ENCODE measurements around the gene PLD3. TPM values are rescaled to one million over a fixed set of nuclear protein-coding genes. Genes with fewer than 3 reads are reported as not detected.

Gene PLD3
- polyA plus RNA-seq, 1 donor (not counting 4 experiments of a cell fraction or from before 2014, with no cell fraction given), result 102 TPM

- DNase-seq (ENCODE audit: low read depth, low spot score) (no peak), FAIRE-seq (peak; percentile 20)
- H2AFZ ChIP-seq (ENCODE audit: control insufficient read depth, low read length), result no peak overlapping the region
- peaks cover 25% of the 10 kb centered on the region for H3K4me1 ChIP-seq (ENCODE audit: control insufficient read depth, extremely low read depth, insufficient read depth, low read length)
- no peak overlapping the region for H3K27ac ChIP-seq (ENCODE audit: control insufficient read depth, insufficient read depth, low read length)
- TF ChIP-seq CTCF (optimal IDR thresholded peaks at IDR 0.05 in 1 of 3, IDR thresholded peaks at IDR 0.05 in 1 of 3, conservative IDR thresholded peaks at IDR 0.05 in 1 of 3; ENCODE audit: extremely low read depth in 1 of 3, insufficient read depth in 2 of 3, low read length in 3 of 3), result no peak
- TF ChIP-seq EZH2 (IDR thresholded peaks at IDR 0.05; ENCODE audit: low read length), result no peak
- peak overlapping the region; percentile 32 for H3K4me2 ChIP-seq (ENCODE audit: control insufficient read depth, extremely low read depth, insufficient read depth, low read depth, low read length)
- H3K4me3 ChIP-seq (ENCODE audit: control insufficient read depth in 2 of 3, extremely low read depth in 1 of 3, insufficient read depth in 2 of 3, low read depth in 1 of 3, low read length in 3 of 3), result no peak overlapping the region
- H3K79me2 ChIP-seq (ENCODE audit: control insufficient read depth, insufficient read depth, low read length), result no peaks in the 10 kb centered on the region
- H3K9me3 ChIP-seq (ENCODE audit: control insufficient read depth, low read depth, low read length), result no peaks in the 10 kb centered on the region
- no peaks in the 10 kb centered on the region for H3K27me3 ChIP-seq (ENCODE audit: control insufficient read depth, extremely low read depth, insufficient read depth, low read length)
- dilution Hi-C loops (cut with MboI; ENCODE audit: extremely low pct_ligation_motif_present, low sequenced_read_pairs), result no loop called here
- no peaks in the 10 kb centered on the region for H3K9me1 ChIP-seq (ENCODE audit: control insufficient read depth, extremely low read depth, insufficient read depth, low read length)
- H4K20me1 ChIP-seq (ENCODE audit: control insufficient read depth, extremely low read depth, insufficient read depth, low read length), result no peaks in the 10 kb centered on the region
- no peak overlapping the region for H3K9ac ChIP-seq (ENCODE audit: control insufficient read depth, extremely low read depth, insufficient read depth, low read length)
- H3K36me3 ChIP-seq (ENCODE audit: control insufficient read depth in 2 of 2, extremely low read depth in 1 of 2, insufficient read depth in 2 of 2, low read length in 2 of 2), result no peaks in the 10 kb centered on the region
Measured at GRCh38 chr19:40304306-40304705, 44.2 kb upstream of the PLD3 start.

GRCh38 chr19:40305403-40305802 is 43.1 kb upstream of the PLD3 start:
- TF ChIP-seq CTCF (optimal IDR thresholded peaks at IDR 0.05 in 1 of 3, IDR thresholded peaks at IDR 0.05 in 1 of 3, conservative IDR thresholded peaks at IDR 0.05 in 1 of 3; ENCODE audit: extremely low read depth in 1 of 3, insufficient read depth in 2 of 3, low read length in 3 of 3), result peak; percentile 63 to 80 (median 65)
- TF ChIP-seq EZH2 (IDR thresholded peaks at IDR 0.05; ENCODE audit: low read length), result no peak
- Histone ChIP-seq H3K9me1 (ENCODE audit: control insufficient read depth, extremely low read depth, insufficient read depth, low read length) (no peaks in the 10 kb centered on the region), H3K9ac (ENCODE audit: control insufficient read depth, extremely low read depth, insufficient read depth, low read length) (no peak overlapping the region), H3K4me1 (ENCODE audit: control insufficient read depth, extremely low read depth, insufficient read depth, low read length) (peaks cover 25% of the 10 kb centered on the region), H2AFZ (ENCODE audit: control insufficient read depth, low read length) (no peak overlapping the region), H4K20me1 (ENCODE audit: control insufficient read depth, extremely low read depth, insufficient read depth, low read length) (no peaks in the 10 kb centered on the region), H3K4me3 (ENCODE audit: control insufficient read depth in 2 of 3, extremely low read depth in 1 of 3, insufficient read depth in 2 of 3, low read depth in 1 of 3, low read length in 3 of 3) (no peak overlapping the region), H3K79me2 (ENCODE audit: control insufficient read depth, insufficient read depth, low read length) (no peaks in the 10 kb centered on the region), H3K27ac (ENCODE audit: control insufficient read depth, insufficient read depth, low read length) (no peak overlapping the region), H3K9me3 (ENCODE audit: control insufficient read depth, low read depth, low read length) (no peaks in the 10 kb centered on the region), H3K4me2 (ENCODE audit: control insufficient read depth, extremely low read depth, insufficient read depth, low read depth, low read length) (no peak overlapping the region), H3K27me3 (ENCODE audit: control insufficient read depth, extremely low read depth, insufficient read depth, low read length) (no peaks in the 10 kb centered on the region), H3K36me3 (ENCODE audit: control insufficient read depth in 2 of 2, extremely low read depth in 1 of 2, insufficient read depth in 2 of 2, low read length in 2 of 2) (no peaks in the 10 kb centered on the region)
- dilution Hi-C loops (cut with MboI; ENCODE audit: extremely low pct_ligation_motif_present, low sequenced_read_pairs), result no loop called here
- FAIRE-seq (peak; percentile 53), DNase-seq (ENCODE audit: low read depth, low spot score) (peak; percentile 57)
